Liver (tissue), 3 donors: ENCODE results near the gene KDM7A.

Experiments
- NR2F2 ChIP-seq: IDR thresholded peaks from 2 replicates; pipeline ENCODE4 v1.6.1; 2016; ENCODE audit warnings: antibody characterized with exemption
- RAD21 ChIP-seq, 2 donors: IDR thresholded peaks; 2 replicates each; pipeline ENCODE4 v1.6.1; 2016; ENCODE audit warnings: antibody characterized with exemption in 2 of 2, mild to moderate bottlenecking in 2 of 2
- TF ChIP-seq, protein P1 (sequence below): fragments of 150-350 bp; IDR thresholded peaks from 2 replicates; pipeline ENCODE4 v1.5.1; 2017; ENCODE audit warnings: improper control_type of control experiment, low read depth, low read length; ENCODE audit not compliant: missing input control
- TF ChIP-seq, protein P2 (sequence below): IDR thresholded peaks from 2 replicates; pipeline ENCODE4 v1.6.1; 2016; ENCODE audit warnings: antibody characterized with exemption
- donor health status: healthy.
- donor health status: healthy.

DNA sequence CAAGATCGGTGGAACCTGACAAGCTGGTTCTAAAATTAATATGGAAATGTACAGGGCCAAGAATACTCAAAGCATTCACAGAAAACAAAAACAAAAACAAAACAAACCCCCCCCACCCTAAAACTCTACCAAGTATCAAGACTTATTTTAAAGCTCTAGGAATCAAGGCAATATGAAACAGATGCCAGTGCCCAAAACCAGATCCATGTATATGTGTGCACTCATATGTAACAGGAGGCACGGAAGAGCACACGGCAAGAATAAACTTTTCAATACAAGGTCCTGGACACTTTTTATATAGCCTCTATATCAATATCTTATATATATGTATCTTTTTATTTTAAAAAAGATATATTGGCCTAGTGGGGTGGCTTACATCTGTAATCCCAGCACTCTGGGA, 35.5 kb downstream of the KDM7A start:
- TF ChIP-seq, protein P1, sequence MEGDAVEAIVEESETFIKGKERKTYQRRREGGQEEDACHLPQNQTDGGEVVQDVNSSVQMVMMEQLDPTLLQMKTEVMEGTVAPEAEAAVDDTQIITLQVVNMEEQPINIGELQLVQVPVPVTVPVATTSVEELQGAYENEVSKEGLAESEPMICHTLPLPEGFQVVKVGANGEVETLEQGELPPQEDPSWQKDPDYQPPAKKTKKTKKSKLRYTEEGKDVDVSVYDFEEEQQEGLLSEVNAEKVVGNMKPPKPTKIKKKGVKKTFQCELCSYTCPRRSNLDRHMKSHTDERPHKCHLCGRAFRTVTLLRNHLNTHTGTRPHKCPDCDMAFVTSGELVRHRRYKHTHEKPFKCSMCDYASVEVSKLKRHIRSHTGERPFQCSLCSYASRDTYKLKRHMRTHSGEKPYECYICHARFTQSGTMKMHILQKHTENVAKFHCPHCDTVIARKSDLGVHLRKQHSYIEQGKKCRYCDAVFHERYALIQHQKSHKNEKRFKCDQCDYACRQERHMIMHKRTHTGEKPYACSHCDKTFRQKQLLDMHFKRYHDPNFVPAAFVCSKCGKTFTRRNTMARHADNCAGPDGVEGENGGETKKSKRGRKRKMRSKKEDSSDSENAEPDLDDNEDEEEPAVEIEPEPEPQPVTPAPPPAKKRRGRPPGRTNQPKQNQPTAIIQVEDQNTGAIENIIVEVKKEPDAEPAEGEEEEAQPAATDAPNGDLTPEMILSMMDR, result no peak
- TF ChIP-seq NR2F2 (no peak), RAD21 (IDR thresholded peaks at IDR 0.05) (no peak)
- TF ChIP-seq, protein P2, sequence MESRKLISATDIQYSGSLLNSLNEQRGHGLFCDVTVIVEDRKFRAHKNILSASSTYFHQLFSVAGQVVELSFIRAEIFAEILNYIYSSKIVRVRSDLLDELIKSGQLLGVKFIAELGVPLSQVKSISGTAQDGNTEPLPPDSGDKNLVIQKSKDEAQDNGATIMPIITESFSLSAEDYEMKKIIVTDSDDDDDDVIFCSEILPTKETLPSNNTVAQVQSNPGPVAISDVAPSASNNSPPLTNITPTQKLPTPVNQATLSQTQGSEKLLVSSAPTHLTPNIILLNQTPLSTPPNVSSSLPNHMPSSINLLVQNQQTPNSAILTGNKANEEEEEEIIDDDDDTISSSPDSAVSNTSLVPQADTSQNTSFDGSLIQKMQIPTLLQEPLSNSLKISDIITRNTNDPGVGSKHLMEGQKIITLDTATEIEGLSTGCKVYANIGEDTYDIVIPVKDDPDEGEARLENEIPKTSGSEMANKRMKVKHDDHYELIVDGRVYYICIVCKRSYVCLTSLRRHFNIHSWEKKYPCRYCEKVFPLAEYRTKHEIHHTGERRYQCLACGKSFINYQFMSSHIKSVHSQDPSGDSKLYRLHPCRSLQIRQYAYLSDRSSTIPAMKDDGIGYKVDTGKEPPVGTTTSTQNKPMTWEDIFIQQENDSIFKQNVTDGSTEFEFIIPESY, result no peak
